Measurements from ENCODE around the gene ZNF485.

DNA sequence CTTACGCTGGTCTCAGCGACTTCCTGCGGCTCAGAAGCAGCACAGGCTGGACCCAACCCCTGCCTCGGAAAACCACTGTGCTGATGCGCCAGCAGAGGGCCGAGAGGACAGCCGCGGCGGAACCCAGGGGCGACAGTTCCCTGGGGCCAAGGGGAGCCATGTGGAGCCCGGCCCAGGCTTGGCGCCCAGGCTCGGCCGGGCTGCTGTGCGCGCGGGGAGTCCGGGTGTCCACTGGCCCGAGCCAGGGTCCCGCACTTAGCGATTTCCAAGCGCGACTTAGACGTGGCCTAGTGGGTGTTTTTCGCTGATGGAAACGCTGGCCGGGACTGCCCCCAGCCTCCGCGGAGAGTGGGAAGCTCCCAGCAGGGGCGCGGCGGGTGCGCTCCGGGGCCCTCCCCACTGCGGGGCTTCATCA is 61.1 kb downstream of the ZNF485 start:
- TF ChIP-seq, protein P1, sequence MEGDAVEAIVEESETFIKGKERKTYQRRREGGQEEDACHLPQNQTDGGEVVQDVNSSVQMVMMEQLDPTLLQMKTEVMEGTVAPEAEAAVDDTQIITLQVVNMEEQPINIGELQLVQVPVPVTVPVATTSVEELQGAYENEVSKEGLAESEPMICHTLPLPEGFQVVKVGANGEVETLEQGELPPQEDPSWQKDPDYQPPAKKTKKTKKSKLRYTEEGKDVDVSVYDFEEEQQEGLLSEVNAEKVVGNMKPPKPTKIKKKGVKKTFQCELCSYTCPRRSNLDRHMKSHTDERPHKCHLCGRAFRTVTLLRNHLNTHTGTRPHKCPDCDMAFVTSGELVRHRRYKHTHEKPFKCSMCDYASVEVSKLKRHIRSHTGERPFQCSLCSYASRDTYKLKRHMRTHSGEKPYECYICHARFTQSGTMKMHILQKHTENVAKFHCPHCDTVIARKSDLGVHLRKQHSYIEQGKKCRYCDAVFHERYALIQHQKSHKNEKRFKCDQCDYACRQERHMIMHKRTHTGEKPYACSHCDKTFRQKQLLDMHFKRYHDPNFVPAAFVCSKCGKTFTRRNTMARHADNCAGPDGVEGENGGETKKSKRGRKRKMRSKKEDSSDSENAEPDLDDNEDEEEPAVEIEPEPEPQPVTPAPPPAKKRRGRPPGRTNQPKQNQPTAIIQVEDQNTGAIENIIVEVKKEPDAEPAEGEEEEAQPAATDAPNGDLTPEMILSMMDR (IDR thresholded peaks at IDR 0.05): peak in 2 of 6 experiments; percentile 8 to 23
- TF ChIP-seq POLR2A (IDR thresholded peaks at IDR 0.05): no peak

Data from esophagus squamous epithelium (tissue), 4 donors.